ENCODE measurements around the gene NPAS4.
"Not testable (repeated sequence)": the region's sequence is repeated elsewhere in the genome, so short reads cannot be mapped to it uniquely, and the experiment has no call there.

NPAS4 gene

DNA sequence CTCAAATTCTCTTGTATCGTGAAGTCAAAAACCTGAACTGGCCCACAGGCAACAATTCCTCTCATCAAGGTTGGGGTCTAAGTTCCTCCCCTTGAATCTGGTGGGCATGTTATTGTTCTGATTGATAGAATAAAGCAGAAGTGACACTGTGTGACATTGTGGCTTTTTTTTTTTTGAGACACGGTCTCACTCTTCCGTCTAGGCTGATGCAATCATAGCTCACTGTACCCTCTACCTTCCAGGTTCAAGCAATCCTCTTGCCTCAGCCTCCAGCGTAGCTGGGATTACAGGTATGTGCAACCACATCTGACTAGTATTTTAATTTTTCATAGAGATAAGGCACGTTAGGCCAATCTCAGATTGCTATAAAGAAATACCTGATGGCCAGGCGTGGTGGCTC, 37.0 kb downstream of the NPAS4 start:
- DNase-seq: no peak

DNA sequence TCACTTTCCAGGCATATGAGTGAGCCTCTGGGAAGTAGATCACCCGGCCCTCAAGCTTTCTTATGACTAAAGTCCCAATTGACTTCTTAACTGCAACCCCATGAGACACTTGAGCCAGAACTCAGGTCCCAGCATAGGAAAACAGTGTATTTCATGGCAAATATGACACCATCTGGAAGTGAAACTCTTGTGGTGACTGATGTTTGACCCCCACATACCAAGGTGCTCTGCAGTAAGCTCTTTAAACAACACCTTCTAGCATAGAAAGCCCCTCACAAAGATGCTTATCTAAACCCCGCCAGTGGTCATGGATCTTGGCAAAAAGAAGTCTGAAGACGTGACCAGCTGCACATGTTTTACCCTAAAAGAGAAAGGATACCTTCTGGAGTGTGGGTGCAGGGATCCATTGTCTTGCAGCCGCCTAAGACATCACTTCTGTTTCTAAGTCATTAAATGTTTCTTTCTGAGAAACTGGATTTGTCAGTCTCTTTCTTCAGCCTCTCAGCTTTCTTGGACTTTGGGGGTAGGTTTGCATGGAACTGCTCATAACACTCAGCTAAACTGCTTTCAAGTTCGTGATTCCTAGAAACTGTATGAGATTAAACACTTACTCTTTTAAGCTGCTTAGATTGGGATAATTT, 38.4 kb downstream of the NPAS4 start:
- no peak for DNase-seq

DNA sequence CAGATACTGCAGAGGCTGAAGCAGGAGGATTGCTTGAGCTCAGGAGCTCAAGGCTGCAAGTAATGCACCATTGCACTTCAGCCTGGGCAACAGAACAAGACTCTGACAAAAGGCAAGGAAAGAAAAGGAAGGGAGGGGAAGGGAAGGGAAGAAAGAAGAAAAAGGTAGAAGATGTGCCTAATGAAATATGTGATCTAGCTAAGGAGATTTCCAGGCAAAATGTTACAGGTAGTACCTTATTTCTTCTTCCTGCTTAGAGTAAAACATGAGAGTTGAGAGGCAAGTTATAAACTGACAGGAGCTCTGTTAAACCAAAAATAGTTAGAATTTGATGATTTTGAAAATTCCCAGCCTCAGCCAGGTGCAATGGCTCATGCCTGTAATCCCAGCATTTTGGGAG, 41.2 kb downstream of the NPAS4 start:
- no peak for DNase-seq

DNA sequence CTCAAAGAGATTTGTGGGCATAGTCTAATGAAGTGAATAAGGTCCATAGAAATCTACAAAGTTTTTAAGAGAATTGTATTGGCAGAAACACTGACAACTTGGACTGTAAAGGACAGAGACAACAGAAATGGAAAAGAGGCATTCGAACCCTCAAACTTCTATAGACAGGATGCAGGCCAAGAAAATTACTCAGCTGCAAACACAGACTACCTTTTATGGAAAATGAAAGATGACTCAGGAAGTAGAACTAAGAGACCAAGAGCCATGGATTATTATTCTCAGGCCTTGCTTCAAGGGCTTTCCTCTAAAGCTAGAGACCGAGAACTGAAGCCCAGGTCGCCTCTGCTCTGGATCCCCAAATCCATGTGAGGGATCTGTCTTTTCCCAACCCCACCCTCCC, 42.1 kb downstream of the NPAS4 start:
- DNase-seq: no peak

DNA sequence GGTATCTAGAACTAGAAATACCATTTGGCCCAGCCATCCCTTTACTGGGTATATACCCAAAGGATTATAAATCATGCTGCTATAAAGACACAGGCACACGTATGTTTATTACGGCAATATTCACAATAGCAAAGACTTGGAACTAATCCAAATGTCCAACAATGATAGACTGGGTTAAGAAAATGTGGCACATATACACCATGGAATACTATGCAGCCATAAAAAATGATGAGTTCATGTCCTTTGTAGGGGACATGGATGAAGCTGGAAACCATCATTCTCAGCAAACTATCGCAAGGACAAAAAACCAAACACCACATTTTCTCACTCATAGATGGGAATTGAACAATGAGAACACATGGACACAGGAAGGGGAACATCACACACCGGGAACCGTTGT, 43.3 kb downstream of the NPAS4 start:
- not testable (repeated sequence) for DNase-seq

DNA sequence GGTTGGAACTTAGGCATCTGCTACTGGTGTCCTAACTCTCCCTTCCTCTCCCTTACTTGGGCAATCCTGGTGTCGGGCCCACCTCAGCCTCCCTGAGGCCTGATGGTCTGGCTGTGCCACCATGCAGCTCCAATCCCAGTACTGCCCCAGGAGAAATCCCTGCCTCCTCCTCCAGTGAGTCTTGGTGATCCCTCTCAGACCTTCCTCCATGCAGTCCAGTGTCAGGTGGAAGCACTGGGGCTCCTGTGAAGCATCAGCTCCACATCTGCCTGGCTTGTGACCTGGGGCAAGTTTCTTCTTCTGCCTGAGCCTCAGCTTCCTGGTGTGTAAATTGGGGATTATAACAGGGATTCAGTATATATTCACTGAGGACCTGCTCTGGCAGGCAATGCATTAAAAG, 44.1 kb downstream of the NPAS4 start:
- DNase-seq: no peak

DNA sequence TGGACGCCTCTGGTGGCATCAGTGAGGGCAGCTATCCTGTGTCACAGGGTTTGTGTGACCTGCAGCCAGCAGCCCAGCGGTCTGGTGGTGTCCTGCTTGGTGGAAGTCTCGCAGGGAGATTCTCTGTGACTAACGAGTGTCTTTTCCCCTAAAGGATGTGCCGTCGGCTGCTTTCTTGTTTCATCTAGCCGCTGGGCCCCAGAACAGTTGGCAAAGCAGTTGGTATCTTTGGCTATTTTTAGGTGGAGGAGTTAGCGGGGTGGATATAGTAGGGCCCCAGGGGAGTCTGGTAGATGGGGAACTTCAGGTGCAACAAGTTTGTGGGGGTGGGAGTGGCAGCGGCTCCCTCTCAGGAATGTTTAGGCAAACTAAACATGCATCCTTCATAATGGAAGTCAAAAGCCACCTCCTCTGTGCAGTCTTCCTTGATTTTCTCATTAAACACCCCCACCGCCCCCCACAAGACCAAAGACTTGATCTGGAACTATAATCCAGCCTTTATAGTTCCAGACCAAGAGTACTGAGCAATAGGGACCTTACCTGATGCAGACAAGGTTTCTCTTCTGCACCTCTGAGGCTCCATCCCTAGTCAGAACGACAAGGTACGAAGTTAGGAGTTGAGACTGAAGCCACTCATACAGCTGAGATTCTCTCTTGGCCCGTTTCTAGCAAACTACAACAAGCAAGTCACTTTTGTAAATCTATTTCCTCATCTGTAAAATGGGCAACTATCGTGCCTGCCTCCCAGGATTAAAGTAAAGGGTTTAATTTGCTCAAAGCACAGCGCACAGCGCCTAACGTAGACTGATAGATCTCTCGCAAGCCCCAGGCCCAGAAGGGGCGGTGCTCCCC, 44.8 kb downstream of the NPAS4 start:
- DNase-seq: no peak

DNA sequence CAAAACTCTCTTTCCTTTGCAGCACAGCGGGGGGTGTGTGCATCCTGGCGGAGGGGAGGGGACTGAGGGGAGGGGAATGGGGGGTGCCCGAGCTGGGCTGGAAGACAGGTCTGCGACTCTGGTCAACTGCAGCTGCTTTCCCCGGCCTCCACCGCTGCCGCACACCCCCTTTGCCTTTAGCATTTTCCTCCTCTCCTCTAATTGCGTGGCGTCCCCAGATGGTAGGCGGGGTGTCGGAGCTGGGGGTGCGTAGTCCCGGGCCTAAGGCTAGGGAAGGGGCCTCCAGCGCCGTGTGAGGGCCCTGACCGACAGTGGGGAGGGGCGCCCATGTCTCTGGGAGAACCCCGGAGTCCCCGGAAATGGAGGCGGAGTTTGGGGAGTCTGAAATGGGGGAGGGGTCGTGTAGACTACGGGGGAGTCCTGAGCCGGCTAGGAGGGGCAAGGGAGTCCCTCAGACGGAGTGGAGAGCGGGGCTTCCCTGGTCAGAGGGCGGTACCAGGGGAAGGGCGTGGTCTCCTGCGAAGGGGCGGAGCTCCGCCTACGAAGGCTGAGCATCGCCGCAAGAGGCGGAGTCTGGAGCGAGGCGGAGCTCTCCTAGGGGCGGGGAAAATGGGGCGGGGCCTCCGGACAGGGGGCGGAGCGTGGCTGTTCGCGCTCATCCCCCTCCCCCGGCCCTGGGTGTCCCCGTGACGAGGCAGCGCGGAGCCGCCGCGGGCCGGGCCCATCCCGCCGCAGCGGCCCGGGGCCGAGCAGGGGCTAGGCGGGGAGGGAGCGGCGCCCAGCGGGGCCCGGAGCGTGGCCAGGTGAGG, 45.6 kb downstream of the NPAS4 start, which contains the start of gene PELI3:
TSS of gene PELI3 (plus strand) at position 681 of the 809 bp plus-strand sequence. CDS start 1,224 bp downstream, outside the sequence.
- DNase-seq: peak; percentile 79

DNA sequence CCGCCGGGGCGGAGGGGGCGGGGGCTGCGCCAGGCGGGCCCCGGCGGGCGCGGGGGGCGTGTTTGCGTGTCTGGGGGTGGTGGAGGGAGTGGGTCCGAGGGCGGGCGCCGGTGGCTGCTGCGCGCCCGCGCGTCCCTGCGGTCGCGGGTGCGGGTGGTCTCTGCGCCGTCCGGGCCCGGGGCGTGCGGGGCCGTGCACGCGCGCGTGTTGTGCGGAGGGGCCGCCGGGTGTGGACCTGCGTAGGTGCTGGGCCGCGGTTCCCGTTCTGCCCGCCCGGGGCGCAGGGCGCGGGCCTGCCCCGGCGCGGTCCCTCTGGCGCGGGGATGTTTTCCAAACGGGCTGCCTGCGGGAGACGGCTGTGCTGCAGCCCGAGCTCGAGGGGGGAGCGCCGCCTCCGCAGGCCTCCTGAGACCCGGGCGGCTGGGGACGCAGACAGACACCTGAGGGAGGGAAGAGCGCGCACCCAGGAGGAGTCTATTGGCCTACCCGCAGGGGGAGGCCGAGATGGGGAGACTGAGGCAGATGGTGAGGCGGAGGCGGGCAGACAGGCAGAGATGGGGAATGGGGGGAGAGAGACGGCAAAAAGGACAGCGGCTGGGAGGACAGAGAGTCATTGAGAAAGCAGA, 46.3 kb downstream of the NPAS4 start:
- DNase-seq: no peak

DNA sequence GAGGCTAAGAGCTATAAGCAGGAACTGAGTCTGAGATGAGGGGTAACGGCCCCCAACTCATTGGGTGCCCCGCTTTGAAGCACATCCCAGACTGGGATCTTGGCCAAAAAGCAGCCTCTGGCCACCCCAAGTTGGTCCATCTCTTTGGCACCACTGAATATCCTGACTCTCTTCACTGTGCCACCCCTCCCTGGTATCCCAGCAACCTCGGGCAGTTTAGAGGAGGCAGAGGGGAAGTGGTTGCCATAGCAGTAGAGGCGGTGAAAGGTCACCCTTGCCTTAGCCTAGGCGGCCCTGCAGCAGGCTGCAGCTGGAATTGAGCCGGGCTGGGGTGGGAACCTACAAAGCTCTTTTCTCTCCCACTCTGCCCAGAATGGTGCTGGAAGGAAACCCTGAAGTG, 46.9 kb downstream of the NPAS4 start:
- DNase-seq: no peak

DNA sequence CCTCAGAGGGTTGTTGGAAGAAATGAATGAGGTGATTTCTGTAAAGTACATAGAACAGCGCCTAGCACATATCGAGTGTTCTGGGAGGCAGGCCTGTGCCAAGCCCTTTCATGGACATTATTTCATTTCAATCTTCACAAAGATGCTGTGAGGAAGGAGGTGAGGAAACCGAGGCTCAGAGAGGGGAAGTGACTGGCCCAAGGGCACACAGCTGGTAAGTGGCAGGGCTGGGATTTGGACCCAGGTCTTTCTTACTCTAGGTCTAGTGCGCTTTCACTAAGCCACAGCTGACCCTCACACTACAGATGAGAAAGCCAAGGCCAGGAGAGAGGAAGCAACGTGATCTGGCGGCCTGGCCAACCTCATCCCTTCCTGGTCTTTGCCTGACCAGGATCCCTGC, 47.9 kb downstream of the NPAS4 start:
- DNase-seq: no peak

DNA sequence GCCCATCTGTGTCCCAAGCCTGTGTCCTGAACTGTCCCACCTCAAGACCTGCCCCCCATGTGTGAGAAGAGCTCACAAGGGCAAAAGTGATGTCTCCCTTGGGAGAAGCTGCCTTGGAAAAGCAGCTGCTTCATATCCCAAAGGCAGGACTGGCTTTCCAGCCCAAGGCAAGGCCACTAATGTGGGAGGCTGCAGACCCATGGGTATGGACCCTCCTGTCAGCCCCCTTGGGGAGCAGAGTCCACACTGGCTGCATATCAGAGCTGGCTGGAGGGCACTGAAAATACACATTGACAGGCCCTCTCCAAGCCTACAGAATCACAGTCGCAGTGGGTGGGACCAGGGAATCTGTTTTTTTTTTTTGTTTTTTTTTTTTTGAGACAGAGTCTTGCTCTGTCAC, 48.6 kb downstream of the NPAS4 start:
- no peak for DNase-seq

DNA sequence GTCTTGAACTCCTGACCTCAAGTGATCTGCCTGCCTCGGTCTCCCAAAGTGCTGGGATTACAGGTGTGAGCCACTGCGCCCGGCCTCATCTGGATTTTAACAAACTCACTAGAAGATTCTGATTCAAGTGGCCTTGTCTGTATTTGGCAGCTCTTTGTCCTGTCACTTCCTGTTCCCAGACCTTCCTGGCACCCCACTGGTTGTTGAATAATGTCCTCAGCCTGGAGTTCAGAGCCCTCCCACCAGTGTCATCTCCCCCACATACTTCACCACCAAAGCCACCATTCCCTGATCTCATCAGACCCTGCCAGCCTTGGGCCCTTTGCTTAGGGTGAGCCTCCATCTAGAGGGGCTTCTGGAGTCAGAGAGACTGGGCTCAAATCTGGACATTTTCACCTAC, 49.2 kb downstream of the NPAS4 start:
- DNase-seq: no peak

DNA sequence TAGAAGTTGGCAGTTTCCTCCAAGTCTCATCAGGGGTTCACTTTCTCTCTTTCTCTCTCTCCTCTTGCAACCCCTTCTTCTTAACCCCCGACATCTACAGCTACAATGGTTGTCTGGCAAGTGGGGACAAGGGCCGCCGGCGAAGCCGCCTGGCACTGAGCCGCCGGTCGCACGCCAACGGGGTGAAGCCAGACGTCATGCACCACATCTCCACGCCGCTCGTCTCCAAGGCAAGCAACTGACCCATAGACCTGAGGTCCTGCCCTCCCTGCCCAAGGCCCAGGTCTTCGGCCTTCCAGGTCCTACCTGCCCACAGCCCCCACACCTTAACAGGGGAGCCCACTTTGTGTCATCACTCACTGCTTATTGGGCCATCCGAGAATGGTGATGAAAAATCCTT, 50.3 kb downstream of the NPAS4 start:
- DNase-seq: no peak

DNA sequence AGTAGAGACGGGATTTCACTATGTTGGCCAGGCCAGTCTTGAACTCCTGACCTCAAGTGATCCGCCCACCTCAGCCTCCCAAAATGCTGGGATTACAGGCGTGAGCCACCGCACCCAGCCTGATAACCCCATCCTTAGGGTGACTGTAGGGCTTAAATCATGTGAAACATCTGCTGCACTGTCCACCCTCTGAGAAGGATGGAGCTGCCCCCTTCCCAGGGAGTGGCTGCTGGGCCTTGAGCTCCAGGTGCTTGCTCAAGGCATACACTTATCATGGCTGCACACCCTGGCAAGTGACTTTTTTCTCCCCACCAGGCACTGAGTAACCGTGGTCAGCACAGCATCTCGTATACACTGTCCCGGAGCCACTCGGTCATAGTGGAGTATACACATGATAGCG, 51.2 kb downstream of the NPAS4 start:
- no peak for DNase-seq

DNA sequence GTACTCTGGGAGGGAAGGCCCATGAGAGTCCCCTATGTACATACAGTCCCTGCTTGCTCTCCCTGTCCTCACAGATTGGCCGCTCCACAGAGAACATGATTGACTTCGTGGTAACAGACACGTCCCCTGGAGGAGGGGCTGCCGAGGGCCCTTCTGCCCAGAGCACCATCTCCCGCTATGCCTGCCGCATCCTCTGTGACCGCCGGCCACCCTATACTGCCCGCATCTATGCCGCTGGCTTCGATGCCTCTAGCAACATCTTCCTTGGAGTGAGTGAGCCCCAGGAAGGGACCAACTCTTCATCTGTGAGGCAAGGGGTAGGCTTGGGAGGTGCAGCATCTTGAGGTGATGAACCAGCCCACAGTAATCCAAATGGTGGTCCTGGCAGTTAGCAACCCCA, 52.3 kb downstream of the NPAS4 start:
- no peak for DNase-seq

DNA sequence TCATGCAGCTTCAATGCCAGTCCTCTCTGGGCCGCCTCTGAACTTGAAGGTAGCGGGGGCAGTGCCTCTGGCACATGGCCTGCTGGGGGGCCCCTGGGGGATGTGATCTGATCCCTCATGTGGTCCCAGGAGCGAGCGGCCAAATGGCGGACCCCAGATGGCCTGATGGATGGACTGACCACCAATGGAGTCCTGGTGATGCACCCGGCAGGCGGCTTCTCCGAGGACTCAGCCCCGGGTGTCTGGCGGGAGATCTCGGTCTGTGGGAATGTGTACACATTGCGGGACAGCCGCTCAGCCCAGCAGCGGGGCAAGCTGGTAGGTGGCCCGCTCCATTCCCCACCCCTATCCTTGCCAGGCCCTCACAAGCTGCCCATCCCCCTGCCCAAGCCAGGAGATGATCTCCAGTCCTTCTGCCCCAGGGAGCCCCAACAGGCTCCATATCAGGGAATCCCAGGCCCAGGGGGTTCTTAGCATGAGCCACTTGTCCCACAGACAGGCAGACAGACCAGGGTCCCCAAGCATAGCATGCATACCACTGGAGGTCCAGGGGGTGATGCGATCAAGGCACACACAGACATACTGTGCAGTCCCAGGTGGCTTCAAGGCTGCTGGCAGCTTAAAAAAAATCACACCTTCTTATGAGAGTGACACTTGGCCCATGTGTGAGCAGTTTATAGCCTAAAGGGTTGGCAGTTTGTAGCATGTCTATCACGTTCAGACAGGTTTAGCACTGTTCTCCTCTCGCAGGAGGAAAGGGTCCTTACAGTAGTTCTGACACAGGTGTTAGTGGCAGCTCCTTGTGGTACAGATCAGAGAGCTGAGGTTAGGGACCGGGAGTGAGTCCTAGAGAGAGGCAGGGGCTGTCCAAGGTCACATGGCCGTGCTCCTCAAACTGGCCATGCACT, 53.0 kb downstream of the NPAS4 start:
- no peak for DNase-seq

DNA sequence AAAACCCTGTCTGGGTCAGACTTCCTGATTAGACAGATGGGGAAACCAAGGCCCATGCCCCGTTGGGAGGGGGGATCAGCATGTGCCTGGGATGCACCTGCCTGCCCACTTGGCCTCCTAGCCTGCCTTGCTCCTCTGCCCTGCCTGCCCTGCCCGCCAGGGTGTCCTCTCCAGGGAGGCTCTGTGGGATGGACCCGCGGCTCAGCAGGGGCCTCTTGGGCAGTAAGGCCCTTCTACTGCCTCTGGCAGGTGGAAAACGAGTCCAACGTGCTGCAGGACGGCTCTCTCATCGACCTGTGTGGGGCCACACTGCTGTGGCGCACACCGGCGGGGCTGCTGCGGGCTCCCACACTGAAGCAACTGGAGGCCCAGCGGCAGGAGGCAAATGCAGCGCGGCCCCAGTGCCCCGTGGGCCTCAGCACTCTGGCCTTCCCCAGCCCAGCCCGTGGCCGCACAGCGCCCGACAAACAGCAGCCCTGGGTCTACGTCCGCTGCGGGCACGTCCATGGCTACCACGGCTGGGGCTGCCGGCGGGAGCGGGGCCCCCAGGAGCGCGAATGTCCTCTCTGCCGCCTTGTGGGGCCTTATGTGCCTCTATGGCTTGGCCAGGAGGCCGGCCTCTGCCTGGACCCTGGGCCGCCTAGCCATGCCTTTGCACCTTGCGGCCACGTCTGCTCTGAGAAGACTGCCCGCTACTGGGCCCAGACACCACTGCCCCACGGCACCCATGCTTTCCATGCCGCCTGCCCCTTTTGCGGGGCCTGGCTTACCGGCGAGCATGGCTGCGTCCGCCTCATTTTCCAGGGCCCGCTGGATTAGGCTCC, 54.7 kb downstream of the NPAS4 start:
- no peak for DNase-seq
